ENCODE data around the gene YAE1.

Gene YAE1

GRCh38 chr7:39606941-39607340 lies 40.7 kb downstream of the YAE1 start:
- DNase-seq (ENCODE audit: low read depth in 3 of 3): no peak

DNA sequence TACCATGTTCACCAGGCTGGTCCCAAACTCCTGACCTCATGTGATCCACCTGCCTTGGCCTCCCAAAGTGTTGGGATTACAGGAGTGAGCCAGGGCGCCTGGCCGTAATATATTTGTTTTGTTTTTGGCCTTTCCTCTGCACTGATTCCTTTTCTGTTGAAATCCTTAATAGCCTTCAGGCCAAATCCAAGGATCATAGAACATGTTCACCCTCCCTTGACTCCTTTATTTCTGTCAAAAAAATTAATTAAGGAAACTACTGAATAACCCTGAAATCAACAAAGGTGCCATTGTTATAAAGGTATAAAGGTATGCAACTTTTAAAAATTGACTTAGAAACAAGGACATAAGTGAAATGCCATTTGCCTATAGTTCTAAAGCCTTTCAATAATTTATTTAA lies 41.7 kb downstream of the YAE1 start:
- no peak for DNase-seq (ENCODE audit: low read depth in 3 of 3)

GRCh38 chr7:39608278-39608677 lies 42.1 kb downstream of the YAE1 start:
- DNase-seq (ENCODE audit: low read depth in 3 of 3): no peak

DNA sequence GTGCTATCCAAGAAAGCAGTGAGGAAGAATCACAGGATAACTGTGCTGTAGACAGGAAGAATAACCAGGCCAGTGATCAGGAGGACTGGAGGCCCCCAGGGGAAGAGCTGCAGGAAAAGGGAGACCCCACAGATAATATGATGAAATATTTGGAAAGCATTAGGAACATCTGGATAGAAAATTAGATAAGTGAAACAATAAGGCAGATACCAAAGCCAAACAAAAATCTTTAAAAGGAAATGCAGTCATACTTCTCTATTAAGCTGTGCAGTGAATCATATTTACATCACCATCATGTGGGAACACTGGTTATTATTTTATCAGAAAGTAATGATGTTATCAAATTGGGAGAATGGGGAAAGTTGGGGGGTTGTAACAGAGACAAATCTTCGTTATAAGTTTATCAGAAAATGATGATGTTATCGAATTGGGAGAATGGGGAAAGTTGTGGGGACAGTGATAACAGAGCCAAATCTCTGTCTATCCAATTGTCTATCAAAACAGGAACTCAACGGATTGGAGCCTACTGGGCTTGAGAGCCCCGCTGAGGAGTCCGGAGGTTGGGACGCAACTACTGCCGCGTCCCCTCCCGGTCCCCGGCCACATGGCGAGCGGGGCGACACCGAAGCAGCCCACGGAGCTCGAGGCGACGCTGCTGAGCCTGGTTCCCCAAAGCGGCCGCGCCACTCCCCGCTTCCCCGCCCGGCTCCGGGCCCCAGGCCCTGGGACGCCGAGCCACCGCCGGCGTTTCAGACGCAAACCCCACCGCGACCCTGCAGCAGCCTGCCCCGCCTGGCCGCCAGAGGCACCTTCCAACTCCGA lies 43.1 kb downstream of the YAE1 start:
- DNase-seq (ENCODE audit: low read depth in 3 of 3): peak in 1 of 3 experiments; percentile 6

DNA sequence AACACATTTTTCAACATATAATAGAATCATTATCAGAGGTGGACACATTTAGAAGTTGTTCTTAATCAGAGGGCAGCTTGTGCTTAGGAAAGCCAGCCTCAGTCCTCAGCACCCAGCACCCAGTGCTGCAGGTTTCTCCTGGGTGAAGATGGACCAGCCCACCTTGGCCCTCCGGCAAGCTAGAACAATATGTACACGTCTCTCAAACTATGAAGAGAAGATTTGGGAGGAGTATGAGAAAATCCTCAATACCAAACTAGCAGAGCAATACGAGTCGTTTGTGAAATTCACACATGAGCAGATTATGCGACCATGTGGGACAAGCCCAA lies 43.7 kb downstream of the YAE1 start:
- DNase-seq (ENCODE audit: low read depth in 3 of 3): no peak

DNA sequence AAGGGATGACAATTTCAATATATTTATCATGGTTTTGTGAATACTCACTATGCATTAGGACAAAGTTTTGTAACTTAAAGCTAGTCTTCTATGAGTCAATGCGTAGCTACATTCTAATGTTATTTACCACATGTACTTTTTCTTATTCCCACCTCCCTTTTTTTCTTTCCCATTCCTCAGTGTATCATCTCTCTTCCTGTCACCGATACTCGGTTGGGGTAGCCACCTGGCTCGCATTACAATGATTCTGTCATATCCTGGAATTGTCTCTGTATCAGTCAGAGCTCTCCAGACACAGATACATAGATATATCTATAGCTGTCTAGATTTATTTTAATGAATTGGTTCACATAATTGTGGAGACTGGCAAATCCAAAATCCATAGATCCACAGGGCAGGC lies 47.4 kb downstream of the YAE1 start:
- DNase-seq (ENCODE audit: low read depth in 3 of 3): no peak

GRCh38 chr7:39614299-39614698 lies 48.1 kb downstream of the YAE1 start:
- no peak for DNase-seq (ENCODE audit: low read depth in 3 of 3)

GRCh38 chr7:39615350-39615975 lies 49.3 kb downstream of the YAE1 start:
- DNase-seq (ENCODE audit: low read depth in 3 of 3): no peak

DNA sequence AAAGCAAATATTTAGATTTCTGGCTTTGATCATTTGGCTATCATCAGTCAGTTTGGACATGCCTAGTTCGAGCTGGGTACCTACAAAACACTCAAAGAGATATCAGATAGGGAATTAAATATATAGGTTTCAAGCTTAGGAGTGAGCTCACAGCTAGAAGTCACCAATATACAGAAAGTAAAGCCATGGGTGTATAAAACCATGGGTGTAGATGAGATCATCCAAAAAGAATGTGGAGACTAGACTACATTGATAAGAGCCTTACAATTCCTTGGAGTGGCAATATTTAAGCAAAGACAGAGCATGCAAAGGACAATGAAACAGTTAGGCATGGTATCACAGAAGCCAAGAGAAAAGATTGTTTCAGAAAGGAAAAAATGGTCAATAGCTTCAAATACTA lies 49.9 kb downstream of the YAE1 start:
- DNase-seq (ENCODE audit: low read depth in 3 of 3): no peak

DNA sequence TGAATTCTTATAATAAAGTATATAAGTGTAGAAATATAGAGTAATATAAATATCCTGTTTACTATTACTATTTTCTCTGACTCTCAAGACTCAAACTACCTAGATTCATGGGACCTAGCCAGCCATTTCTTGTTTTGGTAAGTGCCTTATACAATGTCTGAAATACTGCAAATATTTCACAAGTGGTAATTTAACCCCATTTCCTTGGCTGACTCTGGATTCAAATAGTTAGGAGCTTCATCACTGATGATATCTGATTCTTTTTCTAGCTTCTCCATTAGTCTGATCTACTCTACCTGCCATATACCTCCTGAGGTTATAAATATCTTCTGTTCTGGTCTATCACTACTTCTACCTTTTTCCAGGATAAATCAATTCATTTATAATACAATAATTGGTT lies 50.8 kb downstream of the YAE1 start:
- no peak for DNase-seq (ENCODE audit: low read depth in 3 of 3)

- DNase-seq (ENCODE audit: low read depth in 3 of 3): no peak
These were observed 52.7 kb downstream of the YAE1 start for GRCh38 chr7:39618868-39619267.

- no peak for DNase-seq (ENCODE audit: low read depth in 3 of 3)
These were observed 54.3 kb downstream of the YAE1 start for GRCh38 chr7:39620486-39620885.

DNA sequence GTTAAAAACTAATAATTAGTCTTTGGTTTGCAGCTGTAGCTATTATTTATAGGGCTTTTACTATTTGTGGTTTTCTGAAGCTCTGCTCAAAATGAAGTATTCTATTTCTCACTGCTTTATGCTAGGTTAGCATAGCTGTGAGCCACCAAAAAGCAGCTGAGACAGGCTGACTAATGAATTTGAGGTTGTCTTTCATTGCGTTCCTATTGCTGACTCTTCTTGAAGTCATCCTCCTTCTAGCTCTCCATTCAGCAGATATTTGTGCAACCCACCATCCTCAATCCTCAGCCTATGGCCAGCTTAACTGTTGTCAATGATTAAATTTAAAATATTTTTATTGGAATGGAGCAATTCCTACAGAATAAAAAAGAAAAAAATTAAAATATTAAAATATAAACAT lies 55.1 kb downstream of the YAE1 start:
- DNase-seq (ENCODE audit: low read depth in 3 of 3): no peak

DNA sequence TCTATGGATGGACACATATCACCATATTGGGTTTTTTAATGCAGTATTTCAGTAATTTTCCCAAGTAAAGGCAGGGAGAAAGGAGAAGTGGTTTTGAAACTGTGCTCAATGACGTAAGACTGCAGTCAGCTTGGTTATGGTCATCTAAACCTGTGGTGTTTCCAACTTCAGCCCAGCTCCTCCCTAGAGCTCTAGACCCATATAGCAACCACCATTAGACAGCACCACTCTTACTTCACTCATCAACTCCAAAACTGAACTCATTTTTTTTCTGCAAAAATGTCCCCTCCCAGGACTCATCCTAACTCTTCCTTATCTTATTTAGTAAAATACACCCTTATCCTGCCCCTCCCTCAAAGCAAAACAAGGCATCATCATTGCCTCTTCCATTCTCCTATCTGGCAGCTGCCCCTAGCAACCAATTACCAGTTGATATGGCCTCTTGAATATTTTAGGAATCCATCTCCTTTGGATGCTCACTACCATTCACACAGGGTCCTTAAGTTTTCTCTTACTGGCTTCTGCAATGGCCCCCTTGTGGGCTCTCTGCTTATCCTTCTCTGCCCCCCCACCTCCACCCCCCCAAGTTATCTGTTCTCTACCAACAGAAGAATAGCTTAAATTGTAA lies 55.7 kb downstream of the YAE1 start:
- no peak for DNase-seq (ENCODE audit: low read depth in 3 of 3)
